ENCODE data around the gene SORL1-AS1.

SORL1-AS1 gene

GRCh38 chr11:121449123-121449522, 3.6 kb downstream of the SORL1-AS1 start:
- intact Hi-C loops (cut with DNase I; ENCODE audit: low total_unique reads): no loop called here
- no peak for DNase-seq (ENCODE audit: low spot score in 2 of 2)
- no peak overlapping the region for H3K4me3 ChIP-seq (ENCODE audit: low read depth, poor library complexity, severe bottlenecking)

GRCh38 chr11:121448431-121448941, 4.3 kb downstream of the SORL1-AS1 start:
- no peak overlapping the region for H3K4me3 ChIP-seq (ENCODE audit: low read depth, poor library complexity, severe bottlenecking)
- TF ChIP-seq POLR2A (IDR thresholded peaks at IDR 0.05): no peak
- TF ChIP-seq CTCF (IDR thresholded peaks at IDR 0.05): no peak
- no peak for DNase-seq (ENCODE audit: low spot score in 2 of 2)
- 71 to 72% methylated on average over 3 of the region's 3 CpGs for WGBS, 2 donors
- intact Hi-C loops (cut with DNase I; ENCODE audit: low total_unique reads): no loop called here

More at GRCh38 chr11:121449123-121449522, 3.6 kb downstream of the SORL1-AS1 start:
- 94 to 95% methylated on average over 4 of the region's 4 CpGs for WGBS, 2 donors
- TF ChIP-seq POLR2A (IDR thresholded peaks at IDR 0.05) (no peak), CTCF (IDR thresholded peaks at IDR 0.05) (no peak)

GRCh38 chr11:121448011-121448410, 4.8 kb downstream of the SORL1-AS1 start:
- no peak overlapping the region for H3K4me3 ChIP-seq (ENCODE audit: low read depth, poor library complexity, severe bottlenecking)
- DNase-seq (ENCODE audit: low spot score in 2 of 2): no peak
- intact Hi-C loops (cut with DNase I; ENCODE audit: low total_unique reads): no loop called here
- TF ChIP-seq CTCF (IDR thresholded peaks at IDR 0.05) (no peak), POLR2A (IDR thresholded peaks at IDR 0.05) (no peak)
- WGBS, 2 donors: 92 to 94% methylated on average over 4 of the region's 4 CpGs

GRCh38 chr11:121446752-121447156, 6.0 kb downstream of the SORL1-AS1 start:
- no peak for DNase-seq (ENCODE audit: low spot score in 2 of 2)
- 23 to 32% methylated on average over 4 of the region's 4 CpGs for WGBS, 2 donors
- TF ChIP-seq POLR2A (IDR thresholded peaks at IDR 0.05): no peak
- TF ChIP-seq CTCF (IDR thresholded peaks at IDR 0.05): no peak
- no peak overlapping the region for H3K4me3 ChIP-seq (ENCODE audit: low read depth, poor library complexity, severe bottlenecking)
- intact Hi-C loops (cut with DNase I; ENCODE audit: low total_unique reads): no loop called here

GRCh38 chr11:121445071-121445768, 7.5 kb downstream of the SORL1-AS1 start:
- no peak for DNase-seq (ENCODE audit: low spot score in 2 of 2)
- intact Hi-C loops (cut with DNase I; ENCODE audit: low total_unique reads): no loop called here
- TF ChIP-seq POLR2A (IDR thresholded peaks at IDR 0.05): no peak
- no peak for TF ChIP-seq CTCF (IDR thresholded peaks at IDR 0.05)
- 85 to 86% methylated on average over 14 of the region's 14 CpGs for WGBS, 2 donors
- H3K4me3 ChIP-seq (ENCODE audit: low read depth, poor library complexity, severe bottlenecking): no peak overlapping the region

GRCh38 chr11:121444526-121444925, 8.2 kb downstream of the SORL1-AS1 start:
- no peak for DNase-seq (ENCODE audit: low spot score in 2 of 2)
- 77 to 80% methylated on average over 3 of the region's 3 CpGs for WGBS, 2 donors
- TF ChIP-seq CTCF (IDR thresholded peaks at IDR 0.05): no peak
- no peak for TF ChIP-seq POLR2A (IDR thresholded peaks at IDR 0.05)
- intact Hi-C loops (cut with DNase I; ENCODE audit: low total_unique reads): no loop called here
- H3K4me3 ChIP-seq (ENCODE audit: low read depth, poor library complexity, severe bottlenecking): no peak overlapping the region

All from lower leg skin (tissue), 4 donors.